GM12892 (cell line): ENCODE measurements around the gene HS3ST3B1.

Source experiments
- POLR2A ChIP-seq: IDR thresholded peaks from 2 replicates; pipeline ENCODE4 v1.6.1; 2011; ENCODE audit warnings: low read depth, low read length, control low read depth
- POLR2AphosphoS5 ChIP-seq: IDR thresholded peaks from 2 replicates; pipeline ENCODE4 v1.6.1; 2011; ENCODE audit warnings: low read depth, low read length, control low read depth
- TAF1 ChIP-seq: IDR thresholded peaks from 2 replicates; pipeline ENCODE4 v1.6.1; 2011; ENCODE audit warnings: low read depth, mild to moderate bottlenecking, control low read depth, low read length, borderline replicate concordance

- TF ChIP-seq POLR2AphosphoS5 (no peak), POLR2A (no peak), TAF1 (no peak)
Observed at GRCh38 chr17:14351493-14351892, 50.6 kb downstream of the HS3ST3B1 start.
